ENCODE measurements around the gene BCAM.

DNA sequence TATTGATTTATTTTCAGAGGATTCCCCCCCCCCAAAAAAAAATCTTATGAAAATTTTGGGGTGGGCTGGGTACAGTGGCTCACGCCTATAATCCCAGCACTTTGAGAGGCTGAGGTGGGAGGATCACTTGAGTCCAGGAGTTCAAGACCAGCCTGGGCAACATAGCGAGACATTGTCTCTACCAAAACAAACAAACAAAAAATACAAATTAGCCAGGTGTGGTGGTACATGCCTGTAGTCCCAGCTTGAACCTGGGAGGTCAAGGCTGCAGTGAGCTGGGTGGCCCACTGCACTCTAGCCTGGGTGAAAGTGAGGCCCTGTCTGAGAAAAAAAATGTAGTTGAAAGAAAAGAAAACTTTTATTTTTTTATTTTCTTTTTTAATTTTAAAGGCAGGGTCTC, 55.1 kb downstream of the BCAM start:
- TF ChIP-seq, protein P1, sequence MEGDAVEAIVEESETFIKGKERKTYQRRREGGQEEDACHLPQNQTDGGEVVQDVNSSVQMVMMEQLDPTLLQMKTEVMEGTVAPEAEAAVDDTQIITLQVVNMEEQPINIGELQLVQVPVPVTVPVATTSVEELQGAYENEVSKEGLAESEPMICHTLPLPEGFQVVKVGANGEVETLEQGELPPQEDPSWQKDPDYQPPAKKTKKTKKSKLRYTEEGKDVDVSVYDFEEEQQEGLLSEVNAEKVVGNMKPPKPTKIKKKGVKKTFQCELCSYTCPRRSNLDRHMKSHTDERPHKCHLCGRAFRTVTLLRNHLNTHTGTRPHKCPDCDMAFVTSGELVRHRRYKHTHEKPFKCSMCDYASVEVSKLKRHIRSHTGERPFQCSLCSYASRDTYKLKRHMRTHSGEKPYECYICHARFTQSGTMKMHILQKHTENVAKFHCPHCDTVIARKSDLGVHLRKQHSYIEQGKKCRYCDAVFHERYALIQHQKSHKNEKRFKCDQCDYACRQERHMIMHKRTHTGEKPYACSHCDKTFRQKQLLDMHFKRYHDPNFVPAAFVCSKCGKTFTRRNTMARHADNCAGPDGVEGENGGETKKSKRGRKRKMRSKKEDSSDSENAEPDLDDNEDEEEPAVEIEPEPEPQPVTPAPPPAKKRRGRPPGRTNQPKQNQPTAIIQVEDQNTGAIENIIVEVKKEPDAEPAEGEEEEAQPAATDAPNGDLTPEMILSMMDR (IDR thresholded peaks at IDR 0.05; ENCODE audit: extremely low read depth in 1 of 2, insufficient read depth in 1 of 2, low read depth in 1 of 2, low read length in 2 of 2): no peak
- TF ChIP-seq EZH2 (IDR thresholded peaks at IDR 0.05; ENCODE audit: borderline replicate concordance, low read depth, low read length, severe bottlenecking) (no peak), POLR2A (IDR thresholded peaks at IDR 0.05; ENCODE audit: low read depth, low read length) (no peak), POLR2AphosphoS5 (IDR thresholded peaks at IDR 0.05; ENCODE audit: insufficient read depth, low read depth, low read length) (no peak), JUN (IDR thresholded peaks at IDR 0.05; ENCODE audit: borderline replicate concordance, insufficient read depth, insufficient read length, low read depth) (no peak), FOS (IDR thresholded peaks at IDR 0.05; ENCODE audit: borderline replicate concordance, insufficient read depth, low read length) (no peak)
- TF ChIP-seq, protein P2, sequence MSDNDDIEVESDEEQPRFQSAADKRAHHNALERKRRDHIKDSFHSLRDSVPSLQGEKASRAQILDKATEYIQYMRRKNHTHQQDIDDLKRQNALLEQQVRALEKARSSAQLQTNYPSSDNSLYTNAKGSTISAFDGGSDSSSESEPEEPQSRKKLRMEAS (IDR thresholded peaks at IDR 0.05; ENCODE audit: insufficient read depth, insufficient read length): no peak

Measured in endothelial cell of umbilical vein (primary cell).